Type B pancreatic cell (in vitro differentiated cells): ENCODE measurements around the gene IPO13. TPM values are rescaled to one million over a fixed set of nuclear protein-coding genes. Genes with fewer than 3 reads are reported as not detected.
A peak's percentile ranks its signal among the peaks of the same experiment; 100 is the strongest.

ENCODE experiments used
- DNase-seq: peaks from one replicate; pipeline ENCODE4 v3.0.0; 2021; ENCODE audit warnings: mixed read lengths; ENCODE audit not compliant: unreplicated experiment; ENCODE audit errors: extremely low spot score
- H3K27ac Mint-ChIP-seq: 2 replicates; pipeline ENCODE4 v1.8.0; 2021; ENCODE audit warnings: mild to moderate bottlenecking, mixed read lengths
- H3K27me3 Mint-ChIP-seq: 2 replicates; pipeline ENCODE4 v1.8.0; 2021; ENCODE audit warnings: mixed read lengths
- H3K36me3 Mint-ChIP-seq: 2 replicates; pipeline ENCODE4 v1.8.0; 2021; ENCODE audit warnings: mixed read lengths
- H3K4me1 Mint-ChIP-seq: one replicate; pipeline ENCODE4 v1.8.0; 2021; ENCODE audit warnings: mixed read lengths; ENCODE audit not compliant: unreplicated experiment
- H3K4me3 Mint-ChIP-seq: 2 replicates; pipeline ENCODE4 v1.8.0; 2021; ENCODE audit warnings: mild to moderate bottlenecking, mixed read lengths
- H3K9me3 Mint-ChIP-seq: 2 replicates; pipeline ENCODE4 v1.8.0; 2021; ENCODE audit warnings: mixed read lengths
- CTCF ChIP-seq: fragments of 200-600 bp; sonication (generic); conservative IDR thresholded peaks from 2 replicates; pipeline ENCODE4 v1.5.0; 2021; ENCODE audit warnings: antibody characterized with exemption, mild to moderate bottlenecking
- total RNA-seq: library from RNA; stranded (reverse); gene quantifications from 2 replicates; pipeline ENCODE4 v1.2.1, GENCODE V29; 2021; ENCODE audit warnings: low replicate concordance

Gene IPO13
- total RNA-seq, 1 donor from 2014 or later: 39.4 TPM

GRCh38 chr1:43942411-43942810, 4.3 kb upstream of the IPO13 start:
- no peak overlapping the region for H3K27ac Mint-ChIP-seq
- no peaks in the 10 kb centered on the region for H3K36me3 Mint-ChIP-seq
- H3K4me1 Mint-ChIP-seq: peaks cover 12% of the 10 kb centered on the region
- no peaks in the 10 kb centered on the region for H3K9me3 Mint-ChIP-seq
- TF ChIP-seq CTCF: no peak
- no peak for DNase-seq
- peaks cover 29% of the 10 kb centered on the region for H3K27me3 Mint-ChIP-seq
- H3K4me3 Mint-ChIP-seq: no peak overlapping the region

GRCh38 chr1:43944860-43945259, 1.9 kb upstream of the IPO13 start:
- no peak for DNase-seq
- peaks cover 26% of the 10 kb centered on the region for H3K4me1 Mint-ChIP-seq
- peaks cover 8% of the 10 kb centered on the region for H3K27me3 Mint-ChIP-seq
- no peaks in the 10 kb centered on the region for H3K9me3 Mint-ChIP-seq
- H3K4me3 Mint-ChIP-seq: no peak overlapping the region
- H3K36me3 Mint-ChIP-seq: no peaks in the 10 kb centered on the region
- no peak for TF ChIP-seq CTCF
- H3K27ac Mint-ChIP-seq: peak overlapping the region; percentile 21

DNA sequence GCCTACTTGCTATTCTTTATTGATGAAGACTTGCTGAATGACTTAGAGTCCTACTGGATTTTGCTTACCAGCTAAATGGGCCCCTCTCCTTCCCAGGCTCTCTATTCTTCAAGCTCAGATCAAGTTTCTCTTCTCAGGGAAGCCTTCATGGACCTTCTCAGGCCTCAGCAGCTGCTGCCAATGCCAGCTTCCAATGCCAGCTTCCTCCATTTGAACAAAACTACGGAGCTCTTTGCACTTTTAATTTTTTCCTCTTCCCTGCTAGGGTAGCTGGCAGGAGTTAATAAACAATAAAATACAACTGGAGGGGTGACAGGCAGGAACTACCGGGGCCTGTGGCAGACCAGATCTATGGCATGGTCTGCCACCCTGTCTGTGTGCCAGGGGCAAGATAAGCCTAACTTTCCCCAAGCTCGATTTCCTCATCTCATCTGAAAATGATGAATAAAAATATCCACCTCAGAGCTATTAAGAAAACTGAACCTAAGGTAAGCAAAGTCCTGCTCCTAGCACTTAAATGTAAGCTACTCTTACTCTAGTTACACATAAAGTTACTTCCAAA, 995 bp upstream of the IPO13 start:
- peak overlapping the region; percentile 91 for H3K4me3 Mint-ChIP-seq
- H3K36me3 Mint-ChIP-seq: peaks cover 6% of the 10 kb centered on the region
- DNase-seq: no peak
- H3K9me3 Mint-ChIP-seq: no peaks in the 10 kb centered on the region
- no peak for TF ChIP-seq CTCF
- peaks cover 31% of the 10 kb centered on the region for H3K4me1 Mint-ChIP-seq
- H3K27ac Mint-ChIP-seq: peak overlapping the region; percentile 90
- peaks cover 4% of the 10 kb centered on the region for H3K27me3 Mint-ChIP-seq

GRCh38 chr1:43947061-43947873, 517 bp downstream of the IPO13 start:
- DNase-seq: no peak
- Mint-ChIP-seq H3K36me3 (peaks cover 6% of the 10 kb centered on the region), H3K9me3 (no peaks in the 10 kb centered on the region), H3K4me3 (peak overlapping the region; percentile 91), H3K27ac (peak overlapping the region; percentile 90), H3K27me3 (peaks cover 4% of the 10 kb centered on the region), H3K4me1 (peaks cover 31% of the 10 kb centered on the region)
- TF ChIP-seq CTCF: no peak

DNA sequence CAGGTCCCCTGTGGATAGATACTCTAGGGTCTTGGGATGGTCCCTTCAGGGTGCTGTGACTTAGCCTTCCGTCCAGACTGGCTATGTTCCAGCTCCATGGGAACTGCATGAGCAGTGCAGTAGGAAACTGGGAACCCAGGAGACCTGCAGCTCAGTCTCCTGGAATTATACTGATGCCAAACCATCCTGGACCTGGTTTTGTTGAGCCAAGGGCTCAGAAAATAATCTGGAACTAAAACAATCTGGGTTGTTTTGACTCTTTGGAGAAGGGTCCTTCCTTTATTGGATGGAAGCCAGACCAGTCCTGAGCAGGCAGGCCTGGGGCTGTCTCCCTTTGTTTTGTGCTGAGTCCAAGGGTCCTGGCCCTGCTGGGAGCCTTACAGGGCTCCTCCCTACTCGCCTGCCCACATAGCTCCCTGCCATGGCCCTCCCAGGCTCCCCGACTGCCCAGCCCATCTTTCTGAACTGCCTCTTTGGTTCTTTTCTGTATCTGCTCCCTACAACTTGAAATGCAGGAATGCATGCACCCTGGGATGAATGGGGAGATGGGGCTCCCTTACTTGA, 1.2 kb downstream of the IPO13 start:
- peaks cover 2% of the 10 kb centered on the region for H3K27me3 Mint-ChIP-seq
- H3K4me3 Mint-ChIP-seq: peak overlapping the region; percentile 91
- no peak for DNase-seq
- TF ChIP-seq CTCF: no peak
- peaks cover 6% of the 10 kb centered on the region for H3K36me3 Mint-ChIP-seq
- no peaks in the 10 kb centered on the region for H3K9me3 Mint-ChIP-seq
- peaks cover 35% of the 10 kb centered on the region for H3K4me1 Mint-ChIP-seq
- H3K27ac Mint-ChIP-seq: peak overlapping the region; percentile 80
